ENCODE data around the gene EFTUD2.
"Not testable (repeated sequence)": the region's sequence is repeated elsewhere in the genome, so short reads cannot be mapped to it uniquely, and the experiment has no call there.

The EFTUD2 gene

GRCh38 chr17:44808656-44809388, 90.4 kb downstream of the EFTUD2 start:
- not testable (repeated sequence) for DNase-seq (ENCODE audit: low read depth, low spot score)

GRCh38 chr17:44808156-44808555, 91.1 kb downstream of the EFTUD2 start:
- DNase-seq (ENCODE audit: low read depth, low spot score) = no peak

GRCh38 chr17:44807817-44808155, 91.5 kb downstream of the EFTUD2 start:
- no peak for DNase-seq (ENCODE audit: low read depth, low spot score)

- DNase-seq (ENCODE audit: low read depth, low spot score) = no peak
Observed at GRCh38 chr17:44807093-44807816, 92.0 kb downstream of the EFTUD2 start.

- DNase-seq (ENCODE audit: low read depth, low spot score) = peak; percentile 57
Observed at GRCh38 chr17:44804302-44805089, 94.7 kb downstream of the EFTUD2 start.

GRCh38 chr17:44801880-44802279, 97.4 kb downstream of the EFTUD2 start:
- DNase-seq (ENCODE audit: low read depth, low spot score) = no peak

Data from astrocyte of the hippocampus (primary cell).